ENCODE results near the gene STUM.

The STUM gene

DNA sequence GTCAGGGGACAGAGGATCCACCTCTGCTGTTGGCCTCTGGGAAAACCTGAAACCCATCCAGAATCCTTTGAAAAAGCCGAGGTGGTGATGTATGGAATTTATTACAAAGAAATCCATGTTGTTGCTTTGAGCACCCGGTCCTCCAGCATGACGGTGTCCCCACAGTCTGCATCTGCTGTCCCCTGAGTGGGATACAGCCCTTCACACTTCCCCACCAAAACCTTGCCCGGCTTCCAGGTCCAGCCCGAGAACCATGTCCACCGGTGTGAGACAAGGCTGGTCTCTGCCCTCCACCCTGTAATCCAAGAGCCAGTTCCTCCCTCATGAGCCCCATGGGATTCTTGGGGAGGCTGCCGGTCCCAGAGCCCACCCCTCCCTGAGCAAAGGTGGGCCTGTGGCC lies 70.5 kb downstream of the STUM start:
- no peak overlapping the region for H3K4me2 ChIP-seq (ENCODE audit: low read length)
- no peak for TF ChIP-seq CTCF (IDR thresholded peaks at IDR 0.05; ENCODE audit: low read depth, low read length)
- no peak for TF ChIP-seq EZH2phosphoT487 (IDR thresholded peaks at IDR 0.05; ENCODE audit: low read depth)
- H3K4me3 ChIP-seq (ENCODE audit: low read length) = no peak overlapping the region
- no peaks in the 10 kb centered on the region for H3K4me1 ChIP-seq (ENCODE audit: low read length)
- H4K20me1 ChIP-seq (ENCODE audit: insufficient read depth, low read length) = no peaks in the 10 kb centered on the region
- no peak overlapping the region for H3K27ac ChIP-seq (ENCODE audit: low read length)
- peak overlapping the region; percentile 31; the same call in 1 of the 2 replicates for H2AFZ ChIP-seq (ENCODE audit: low read depth, low read length)
- no peaks in the 10 kb centered on the region for H3K36me3 ChIP-seq (replicated peaks; ENCODE audit: low read depth, low read length)
- H3K27me3 ChIP-seq (ENCODE audit: low read depth, low read length) = peaks cover 17% of the 10 kb centered on the region
- H3K9ac ChIP-seq (ENCODE audit: low read length) = no peak overlapping the region
- H3K9me3 ChIP-seq (ENCODE audit: insufficient read depth, low read length) = no peaks in the 10 kb centered on the region
- H3K79me2 ChIP-seq (ENCODE audit: low read length) = no peaks in the 10 kb centered on the region

GRCh38 chr1:226622012-226622411 lies 73.4 kb downstream of the STUM start:
- H2AFZ ChIP-seq (ENCODE audit: low read depth, low read length) = no peak overlapping the region
- no peaks in the 10 kb centered on the region for H3K79me2 ChIP-seq (ENCODE audit: low read length)
- H3K36me3 ChIP-seq (replicated peaks; ENCODE audit: low read depth, low read length) = no peaks in the 10 kb centered on the region
- H3K4me3 ChIP-seq (ENCODE audit: low read length) = no peak overlapping the region
- H4K20me1 ChIP-seq (ENCODE audit: insufficient read depth, low read length) = no peaks in the 10 kb centered on the region
- no peaks in the 10 kb centered on the region for H3K9me3 ChIP-seq (ENCODE audit: insufficient read depth, low read length)
- no peak overlapping the region for H3K27ac ChIP-seq (ENCODE audit: low read length)
- H3K9ac ChIP-seq (ENCODE audit: low read length) = no peak overlapping the region
- no peak overlapping the region for H3K4me2 ChIP-seq (ENCODE audit: low read length)
- peaks cover 9% of the 10 kb centered on the region for H3K4me1 ChIP-seq (ENCODE audit: low read length)
- TF ChIP-seq CTCF (IDR thresholded peaks at IDR 0.05; ENCODE audit: low read depth, low read length) (no peak), EZH2phosphoT487 (IDR thresholded peaks at IDR 0.05; ENCODE audit: low read depth) (no peak)
- peaks cover 12% of the 10 kb centered on the region for H3K27me3 ChIP-seq (ENCODE audit: low read depth, low read length)

DNA sequence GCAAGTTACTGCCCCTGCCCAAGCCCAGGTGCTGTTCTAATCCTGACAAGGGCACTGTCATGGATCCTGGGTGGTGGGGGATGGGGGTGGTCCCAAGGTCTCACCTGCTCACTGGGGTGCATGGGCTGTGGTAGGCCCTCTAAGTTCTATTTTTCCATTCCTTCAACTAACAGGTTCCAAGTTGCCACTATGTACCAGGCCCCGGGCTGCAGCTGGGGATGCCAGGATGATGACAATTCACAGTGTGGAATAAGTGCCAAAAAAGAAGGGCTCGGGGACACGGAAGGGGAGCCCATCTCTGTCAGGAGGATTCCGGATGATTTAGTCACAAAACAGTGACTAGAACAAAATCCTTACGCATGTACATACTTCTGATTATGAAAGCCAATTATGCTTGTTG lies 76.0 kb downstream of the STUM start:
- peaks cover 7% of the 10 kb centered on the region; the same call in 1 of the 2 replicates for H3K27me3 ChIP-seq (ENCODE audit: low read depth, low read length)

DNA sequence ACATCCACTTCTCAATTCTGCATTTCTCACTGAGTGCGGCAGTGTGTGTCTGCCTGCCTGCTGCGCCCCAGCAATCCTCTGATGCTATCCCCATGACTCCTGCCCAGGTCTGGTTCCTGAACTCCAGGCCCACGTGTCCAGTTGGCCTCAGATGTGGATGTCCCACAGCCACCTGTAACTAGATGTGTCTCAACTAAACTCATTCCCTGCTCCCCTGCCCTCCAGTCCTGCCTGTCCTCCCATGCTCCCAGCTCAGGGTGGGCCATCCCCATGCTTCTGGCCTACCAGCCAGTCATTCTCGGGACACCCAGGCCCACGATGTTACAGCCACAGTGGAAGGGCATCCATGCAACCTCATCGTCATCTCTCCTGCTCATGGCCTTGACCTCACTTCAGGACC lies 76.8 kb downstream of the STUM start:
- no peak overlapping the region for H3K4me2 ChIP-seq (ENCODE audit: low read length)
- H2AFZ ChIP-seq (ENCODE audit: low read depth, low read length) = no peak overlapping the region
- no peaks in the 10 kb centered on the region for H4K20me1 ChIP-seq (ENCODE audit: insufficient read depth, low read length)
- no peak overlapping the region for H3K27ac ChIP-seq (ENCODE audit: low read length)
- peaks cover 9% of the 10 kb centered on the region for H3K4me1 ChIP-seq (ENCODE audit: low read length)
- no peaks in the 10 kb centered on the region for H3K79me2 ChIP-seq (ENCODE audit: low read length)
- H3K36me3 ChIP-seq (replicated peaks; ENCODE audit: low read depth, low read length) = no peaks in the 10 kb centered on the region
- H3K9ac ChIP-seq (ENCODE audit: low read length) = no peak overlapping the region
- TF ChIP-seq EZH2phosphoT487 (IDR thresholded peaks at IDR 0.05; ENCODE audit: low read depth) (no peak), CTCF (IDR thresholded peaks at IDR 0.05; ENCODE audit: low read depth, low read length) (no peak)
- H3K9me3 ChIP-seq (ENCODE audit: insufficient read depth, low read length) = no peaks in the 10 kb centered on the region
- H3K27me3 ChIP-seq (ENCODE audit: low read depth, low read length) = peaks cover 7% of the 10 kb centered on the region; the same call in 1 of the 2 replicates
- H3K4me3 ChIP-seq (ENCODE audit: low read length) = no peak overlapping the region

More for the DNA sequence above, 76.0 kb downstream of the STUM start:
- H2AFZ ChIP-seq (ENCODE audit: low read depth, low read length) = no peak overlapping the region
- peaks cover 9% of the 10 kb centered on the region for H3K4me1 ChIP-seq (ENCODE audit: low read length)
- no peaks in the 10 kb centered on the region for H3K79me2 ChIP-seq (ENCODE audit: low read length)
- H4K20me1 ChIP-seq (ENCODE audit: insufficient read depth, low read length) = no peaks in the 10 kb centered on the region
- H3K36me3 ChIP-seq (replicated peaks; ENCODE audit: low read depth, low read length) = no peaks in the 10 kb centered on the region
- H3K4me2 ChIP-seq (ENCODE audit: low read length) = no peak overlapping the region
- H3K27ac ChIP-seq (ENCODE audit: low read length) = no peak overlapping the region
- H3K9ac ChIP-seq (ENCODE audit: low read length) = no peak overlapping the region
- H3K9me3 ChIP-seq (ENCODE audit: insufficient read depth, low read length) = no peaks in the 10 kb centered on the region
- TF ChIP-seq EZH2phosphoT487 (IDR thresholded peaks at IDR 0.05; ENCODE audit: low read depth) (no peak), CTCF (IDR thresholded peaks at IDR 0.05; ENCODE audit: low read depth, low read length) (no peak)
- no peak overlapping the region for H3K4me3 ChIP-seq (ENCODE audit: low read length)

All from OCI-LY3 (cell line).